Brain microvascular endothelial cell (primary cell): Measurements from ENCODE around the gene PTPN23.

Source experiments
- DNase-seq: peaks from one replicate; pipeline ENCODE4 v3.0.0-alpha.2; 2020
- H3K27ac ChIP-seq: fragments of 250-450 bp; sonication (Bioruptor Pico); 2 replicates; pipeline ENCODE4 v1.5.1; 2020; ENCODE audit warnings: mild to moderate bottlenecking, moderate library complexity
- H3K27me3 ChIP-seq: fragments of 250-450 bp; sonication (Bioruptor Pico); replicated peaks from 2 replicates; pipeline ENCODE4 v1.5.1; 2020; ENCODE audit warnings: mild to moderate bottlenecking
- H3K36me3 ChIP-seq: fragments of 250-450 bp; sonication (Bioruptor Pico); replicated peaks from 2 replicates; pipeline ENCODE4 v1.5.1; 2020; ENCODE audit warnings: mild to moderate bottlenecking
- H3K4me3 ChIP-seq: 2 replicates; pipeline ENCODE4 v1.5.1; 2011; ENCODE audit warnings: low read depth, mild to moderate bottlenecking, control low read depth, low read length, moderate library complexity
- CTCF ChIP-seq: IDR thresholded peaks from 2 replicates; pipeline ENCODE4 v1.5.1; 2011; ENCODE audit warnings: low read depth, mild to moderate bottlenecking, moderate library complexity, low read length, control low read depth, inconsistent platforms; ENCODE audit errors: missing control alignments
- in situ Hi-C: cut with HindIII; loops from 2 replicates; pipeline ENCODE4 v1.10.0; 2017; ENCODE audit warnings: low sequenced_read_pairs, low pct_ligation_motif_present

PTPN23 gene

GRCh38 chr3:47405820-47406761 lies 25.3 kb downstream of the PTPN23 start:
- no peak for TF ChIP-seq CTCF
- H3K4me3 ChIP-seq = no peak overlapping the region
- H3K27me3 ChIP-seq = no peaks in the 10 kb centered on the region
- H3K36me3 ChIP-seq = peaks cover 44% of the 10 kb centered on the region
- no peak for DNase-seq
- in situ Hi-C loops = no loop called here
- H3K27ac ChIP-seq = no peak overlapping the region

- Histone ChIP-seq H3K36me3 (peaks cover 51% of the 10 kb centered on the region), H3K27me3 (no peaks in the 10 kb centered on the region), H3K4me3 (no peak overlapping the region), H3K27ac (no peak overlapping the region)
- DNase-seq = no peak
- no peak for TF ChIP-seq CTCF
- in situ Hi-C loops = no loop called here
Observed at GRCh38 chr3:47406762-47407149, 25.9 kb downstream of the PTPN23 start.

DNA sequence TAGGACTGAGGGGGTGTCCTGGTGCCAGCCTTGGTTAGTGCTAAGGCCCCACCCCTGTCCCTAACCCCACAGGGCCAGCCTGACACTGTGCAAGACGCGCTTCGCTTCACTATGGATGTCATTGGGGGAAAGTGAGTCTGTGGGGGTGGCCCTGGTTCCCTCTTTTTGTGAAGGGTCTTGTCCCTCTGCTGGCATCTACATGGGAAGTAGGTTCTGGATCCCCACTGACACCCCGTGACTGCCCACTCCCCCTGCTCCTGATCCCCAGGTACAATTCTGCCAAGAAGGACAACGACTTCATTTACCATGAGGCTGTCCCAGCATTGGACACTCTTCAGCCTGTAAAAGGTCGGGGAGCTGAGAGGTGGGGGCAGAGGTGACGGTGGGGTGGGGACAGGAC lies 26.4 kb downstream of the PTPN23 start:
- peaks cover 56% of the 10 kb centered on the region for H3K36me3 ChIP-seq
- no peak for DNase-seq
- H3K27ac ChIP-seq = no peak overlapping the region
- no peak overlapping the region for H3K4me3 ChIP-seq
- H3K27me3 ChIP-seq = no peaks in the 10 kb centered on the region
- no peak for TF ChIP-seq CTCF
- in situ Hi-C loops = no loop called here

DNA sequence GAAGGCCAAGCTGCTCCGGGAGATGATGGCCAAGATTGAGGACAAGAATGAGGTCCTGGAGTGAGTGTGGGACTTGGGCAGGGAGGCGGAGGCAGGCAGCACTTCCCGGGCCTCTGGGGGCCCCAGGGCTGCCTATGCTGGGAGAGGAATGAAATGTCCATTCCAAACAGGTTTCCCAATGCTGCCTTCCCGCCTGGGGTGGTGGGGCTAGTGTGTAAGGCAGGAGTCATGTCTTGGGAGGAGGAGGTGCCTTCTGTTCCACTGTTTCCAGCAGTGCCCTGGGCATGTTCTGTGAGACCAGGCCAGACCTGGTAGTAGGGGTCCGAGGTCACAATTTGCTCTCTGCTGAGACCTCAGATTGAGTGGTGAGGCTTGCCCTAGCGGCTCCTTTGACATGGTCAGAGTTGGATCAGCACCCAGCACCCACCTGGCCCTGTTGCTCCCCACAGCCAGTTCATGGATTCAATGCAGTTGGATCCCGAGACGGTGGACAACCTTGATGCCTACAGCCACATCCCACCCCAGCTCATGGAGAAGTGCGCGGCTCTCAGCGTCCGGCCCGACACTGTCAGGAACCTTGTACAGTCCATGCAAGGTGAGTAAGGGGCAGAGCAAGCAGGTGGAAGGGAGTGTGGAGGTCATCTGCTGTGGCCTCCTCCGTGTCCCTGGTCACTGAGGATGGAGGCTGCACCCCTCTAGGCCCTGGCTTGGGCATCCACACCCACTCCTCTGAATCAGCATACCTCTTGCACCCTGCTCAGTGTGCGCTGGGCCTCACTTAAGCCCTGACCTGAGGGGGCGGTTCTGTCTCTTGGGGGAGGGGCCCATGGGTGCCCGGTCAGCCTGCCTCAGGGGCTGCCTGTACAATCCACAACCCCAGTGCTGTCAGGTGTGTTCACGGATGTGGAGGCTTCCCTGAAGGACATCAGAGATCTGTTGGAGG lies 27.3 kb downstream of the PTPN23 start:
- in situ Hi-C loops = no loop called here
- DNase-seq = no peak
- no peak for TF ChIP-seq CTCF
- H3K4me3 ChIP-seq = no peak overlapping the region
- peaks cover 63% of the 10 kb centered on the region for H3K36me3 ChIP-seq
- H3K27me3 ChIP-seq = no peaks in the 10 kb centered on the region
- no peak overlapping the region for H3K27ac ChIP-seq

- TF ChIP-seq CTCF = no peak
- in situ Hi-C loops = no loop called here
- no peak overlapping the region for H3K4me3 ChIP-seq
- H3K27me3 ChIP-seq = no peaks in the 10 kb centered on the region
- H3K27ac ChIP-seq = no peak overlapping the region
- DNase-seq = no peak
- H3K36me3 ChIP-seq = peaks cover 69% of the 10 kb centered on the region
Observed at GRCh38 chr3:47408839-47409229, 28.0 kb downstream of the PTPN23 start.
